ENCODE results near the gene EIF2S1.

- TF ChIP-seq CTCF (IDR thresholded peaks at IDR 0.05; ENCODE audit: low read depth, low read length): no peak
- TF ChIP-seq POLR2A (IDR thresholded peaks at IDR 0.05; ENCODE audit: extremely low read depth, insufficient read length): no peak
- no peak for TF ChIP-seq MAX (IDR thresholded peaks at IDR 0.05; ENCODE audit: low read depth, low read length)
- no peak for TF ChIP-seq MYC (IDR thresholded peaks at IDR 0.05; ENCODE audit: low read depth, low read length)
These were observed 41.0 kb upstream of the EIF2S1 start for GRCh38 chr14:67319142-67319541.

All from NB4 (cell line).